B cell (primary cell): ENCODE results near the gene WDR11. TPM values are rescaled to one million over a fixed set of nuclear protein-coding genes. Genes with fewer than 3 reads are reported as not detected.

Experiments used
- ATAC-seq: fragments of 200-7000 bp; cut with Tn5 transposase; one replicate; pipeline ENCODE4 v1.10.0; 2021; ENCODE audit warnings: low read depth, mild to moderate bottlenecking, moderate number of reproducible peaks, moderate library complexity
- CTCF ChIA-PET: fragments of 350-600 bp; sonication (Branson Sonifier 250); formaldehyde crosslinking; loops from one replicate; lab custom pipeline; 2021; ENCODE audit warnings: antibody characterized with exemption, inconsistent platforms; lab: Charles Lee
- POLR2A ChIA-PET: fragments of 350-600 bp; sonication (Branson Sonifier 250); formaldehyde crosslinking; loops from one replicate; lab custom pipeline; 2021; ENCODE audit warnings: antibody characterized with exemption; lab: Charles Lee
- DNase-seq: peaks from one replicate; pipeline ENCODE4 v3.0.0; 2013
- H2AFZ ChIP-seq: 2 replicates; pipeline ENCODE4 v1.6.1; 2012; ENCODE audit warnings: mild to moderate bottlenecking, low read depth, low read length; ENCODE audit not compliant: insufficient read depth, poor library complexity, severe bottlenecking
- H3K27ac ChIP-seq, 2 donors: 1 replicate in 1 of 2; 2 replicates in 1 of 2; pipeline ENCODE4 v1.5.1; 2012 to 2013; ENCODE audit warnings: low read length in 2 of 2, mild to moderate bottlenecking in 2 of 2, moderate library complexity in 1 of 2
- H3K27me3 ChIP-seq, 4 experiments: fragments of 200-600 bp in 1 of 4; sonication (generic) in 1 of 4; replicated peaks in 1 of 4; 1 replicate in 2 of 4; 2 replicates in 2 of 4; pipeline versions ENCODE4 v1.6.1 to v1.7.0; 2013 to 2016; ENCODE audit warnings: low read length in 3 of 4, mild to moderate bottlenecking in 2 of 4, mixed read lengths in 1 of 4, moderate library complexity in 1 of 4; ENCODE audit not compliant: insufficient read depth in 4 of 4, control insufficient read depth in 3 of 4; ENCODE audit errors: control extremely low read depth in 1 of 4
- H3K36me3 ChIP-seq, 2 experiments: replicated peaks in 1 of 2; 1 replicate in 1 of 2; 2 replicates in 1 of 2; pipeline versions ENCODE4 v1.6.1 to v1.7.1; 2013; ENCODE audit warnings: low read length in 1 of 2; ENCODE audit not compliant: insufficient read depth in 2 of 2, control insufficient read depth in 1 of 2; ENCODE audit errors: control extremely low read depth in 1 of 2, extremely low read depth in 1 of 2
- H3K4me1 ChIP-seq, 2 donors: fragments of 200-600 bp in 1 of 2; sonication (generic) in 1 of 2; 1 replicate in 1 of 2; 2 replicates in 1 of 2; pipeline versions ENCODE4 v1.5.1 to v1.6.1; 2013 to 2017; ENCODE audit warnings: low read length in 2 of 2; ENCODE audit not compliant: control insufficient read depth in 2 of 2, insufficient read depth in 2 of 2
- H3K4me2 ChIP-seq: replicated peaks from 2 replicates; pipeline ENCODE3; 2012; ENCODE audit warnings: mild to moderate bottlenecking, low read depth, low read length; ENCODE audit not compliant: poor library complexity, severe bottlenecking
- H3K4me3 ChIP-seq, 5 experiments: fragments of 200-600 bp in 1 of 5; sonication (generic) in 1 of 5; 1 replicate in 3 of 5; 2 replicates in 2 of 5; pipeline versions ENCODE4 v1.5.1 to v1.7.0; 2011 to 2016; ENCODE audit warnings: low read length in 4 of 5, mild to moderate bottlenecking in 4 of 5, low read depth in 2 of 5, control low read depth in 1 of 5, moderate library complexity in 1 of 5; ENCODE audit not compliant: insufficient read depth in 1 of 5; ENCODE audit errors: control extremely low read depth in 1 of 5, extremely low read depth in 1 of 5
- H3K79me2 ChIP-seq: fragments of 200-600 bp; sonication (generic); one replicate; pipeline ENCODE4 v1.6.0; 2016; ENCODE audit warnings: low read length; ENCODE audit not compliant: control insufficient read depth, insufficient read depth
- H3K9ac ChIP-seq: fragments of 200-600 bp; sonication (generic); 2 replicates; pipeline ENCODE4 v1.6.1; 2017; ENCODE audit warnings: mild to moderate bottlenecking, low read length, moderate library complexity
- H3K9me3 ChIP-seq, 3 donors: one replicate each; pipeline versions ENCODE4 v1.6.1 to v1.7.1; 2013; ENCODE audit warnings: low read length in 2 of 3; ENCODE audit not compliant: control insufficient read depth in 2 of 3, insufficient read depth in 1 of 3; ENCODE audit errors: control extremely low read depth in 1 of 3
- H4K20me1 ChIP-seq: 2 replicates; pipeline ENCODE4 v1.6.0; 2012; ENCODE audit warnings: mild to moderate bottlenecking, low read length; ENCODE audit not compliant: insufficient read depth, control insufficient read depth, poor library complexity, severe bottlenecking
- H3K27ac Mint-ChIP-seq: one replicate; pipeline ENCODE4 v1.8.0; 2021; ENCODE audit warnings: mixed read lengths
- H3K27me3 Mint-ChIP-seq: one replicate; pipeline ENCODE4 v1.8.0; 2021; ENCODE audit warnings: mixed read lengths
- H3K4me1 Mint-ChIP-seq: one replicate; pipeline ENCODE4 v1.8.0; 2021; ENCODE audit warnings: mixed read lengths
- H3K4me3 Mint-ChIP-seq: one replicate; pipeline ENCODE4 v1.8.0; 2021; ENCODE audit warnings: mixed read lengths
- H3K9me3 Mint-ChIP-seq: one replicate; pipeline ENCODE4 v1.8.0; 2022; ENCODE audit warnings: mixed read lengths; ENCODE audit not compliant: insufficient read depth
- EZH2 ChIP-seq: IDR thresholded peaks from 2 replicates; pipeline ENCODE4 v1.6.1; 2012; ENCODE audit warnings: borderline replicate concordance, low read depth, mild to moderate bottlenecking, moderate library complexity, low read length; ENCODE audit not compliant: insufficient read depth, poor library complexity, severe bottlenecking
- WGBS: methylation state at CpG from one replicate; pipeline ENCODE4 v1.1.5; 2013; ENCODE audit warnings: missing lambda C conversion rate; ENCODE audit not compliant: insufficient coverage; 5-methylcytosine and 5-hydroxymethylcytosine counted together
- intact Hi-C: fragments of 100-400 bp; cut with micrococcal nuclease; formaldehyde crosslinking; loops from one replicate; pipeline ENCODE4 v1.10.0; 2022
- polyA plus RNA-seq: library from polyadenylated mRNA; depleted of rRNA; stranded (reverse); fragments of >200 nt; gene quantifications from 2 replicates; pipeline ENCODE4 v1.2.3, GENCODE V29; 2012
- total RNA-seq, 2 donors: library from RNA; stranded (reverse); fragments of 120-200 nt in 1 of 2; gene quantifications; 1 replicate in 1 of 2; 2 replicates in 1 of 2; pipeline versions ENCODE4 v1.2.3 to v1.2.4, GENCODE V29; 2013 to 2022
- TF ChIP-seq, protein P1 (sequence below): fragments of 200-600 bp; IDR thresholded peaks from one replicate; pipeline ENCODE4 v1.8.0; 2022; ENCODE audit warnings: antibody characterized with exemption, mild to moderate bottlenecking

The WDR11 gene
- total and polyA plus RNA-seq, 2 donors (not counting 1 experiment from before 2014, with no cell fraction given), result 94.4 to 230 TPM

GRCh38 chr10:120948889-120949608 is 97.9 kb downstream of the WDR11 start:
- Histone ChIP-seq H3K36me3 (no peaks in the 10 kb centered on the region), H4K20me1 (no peaks in the 10 kb centered on the region), H2AFZ (peak overlapping the region; percentile 76), H3K4me1 (peaks cover 12% of the 10 kb centered on the region in 2 donors), H3K27ac (no peak overlapping the region), H3K9me3 (peaks cover 0 to 20% (median 5%) of the 10 kb centered on the region in 3 donors), H3K9ac (peak overlapping the region; percentile 63), H3K27me3 (peaks cover 0 to 27% (median 12%) of the 10 kb centered on the region in 4 experiments), H3K79me2 (no peaks in the 10 kb centered on the region), H3K4me3 (peak overlapping the region in 4 of 5 experiments; percentile 31 to 54 (median 45)), H3K4me2 (peak overlapping the region; percentile 86)
- Mint-ChIP-seq H3K27ac (no peak overlapping the region), H3K4me1 (peaks cover 13% of the 10 kb centered on the region), H3K9me3 (no peaks in the 10 kb centered on the region), H3K27me3 (peaks cover 40% of the 10 kb centered on the region), H3K4me3 (peak overlapping the region; percentile 65)
- TF ChIP-seq, protein P1, sequence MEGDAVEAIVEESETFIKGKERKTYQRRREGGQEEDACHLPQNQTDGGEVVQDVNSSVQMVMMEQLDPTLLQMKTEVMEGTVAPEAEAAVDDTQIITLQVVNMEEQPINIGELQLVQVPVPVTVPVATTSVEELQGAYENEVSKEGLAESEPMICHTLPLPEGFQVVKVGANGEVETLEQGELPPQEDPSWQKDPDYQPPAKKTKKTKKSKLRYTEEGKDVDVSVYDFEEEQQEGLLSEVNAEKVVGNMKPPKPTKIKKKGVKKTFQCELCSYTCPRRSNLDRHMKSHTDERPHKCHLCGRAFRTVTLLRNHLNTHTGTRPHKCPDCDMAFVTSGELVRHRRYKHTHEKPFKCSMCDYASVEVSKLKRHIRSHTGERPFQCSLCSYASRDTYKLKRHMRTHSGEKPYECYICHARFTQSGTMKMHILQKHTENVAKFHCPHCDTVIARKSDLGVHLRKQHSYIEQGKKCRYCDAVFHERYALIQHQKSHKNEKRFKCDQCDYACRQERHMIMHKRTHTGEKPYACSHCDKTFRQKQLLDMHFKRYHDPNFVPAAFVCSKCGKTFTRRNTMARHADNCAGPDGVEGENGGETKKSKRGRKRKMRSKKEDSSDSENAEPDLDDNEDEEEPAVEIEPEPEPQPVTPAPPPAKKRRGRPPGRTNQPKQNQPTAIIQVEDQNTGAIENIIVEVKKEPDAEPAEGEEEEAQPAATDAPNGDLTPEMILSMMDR, result peak; percentile 75
- TF ChIP-seq EZH2, result no peak
- POLR2A ChIA-PET, result no interaction called here
- intact Hi-C loops, result no loop called here
- CTCF ChIA-PET, result interaction anchor here (1.0 to 1.2 kb wide), 3 partner anchors 9 to 934 kb away, joined by 3 to 8 read pairs (median 3); no protein-coding TSS in a partner anchor
- DNase-seq, result peak; percentile 62
- 8% methylated on average over 45 of the region's 47 CpGs for WGBS
- peak; percentile 66 for ATAC-seq

DNA sequence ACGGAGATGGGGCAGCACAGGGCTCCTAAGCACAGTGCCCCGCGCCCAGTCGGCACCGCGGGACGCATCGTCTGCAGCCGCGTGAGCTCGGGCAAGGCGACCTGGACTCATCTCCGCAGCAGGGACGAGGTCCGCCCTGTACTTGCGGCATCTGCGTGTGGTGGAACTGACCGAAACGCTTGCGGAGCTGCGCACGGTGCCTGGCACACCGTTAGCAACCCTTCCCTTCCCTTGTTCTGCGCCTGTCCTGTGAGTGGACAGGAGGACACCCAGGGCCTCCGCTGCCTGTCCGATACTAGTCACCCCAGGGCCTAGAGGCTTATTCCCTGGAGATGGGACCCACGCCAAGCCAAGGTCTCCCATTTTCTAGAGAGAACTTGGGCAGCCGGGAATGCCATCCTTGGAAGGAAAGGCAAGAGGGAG is 98.5 kb downstream of the WDR11 start:
- no peak overlapping the region for H3K27ac ChIP-seq
- TF ChIP-seq, protein P1, result no peak
- TF ChIP-seq EZH2, result no peak
- peak overlapping the region in 3 of 5 experiments; percentile 38 to 54 (median 52) for H3K4me3 ChIP-seq
- Mint-ChIP-seq H3K27me3 (peaks cover 40% of the 10 kb centered on the region), H3K4me1 (peaks cover 13% of the 10 kb centered on the region), H3K4me3 (peak overlapping the region; percentile 65), H3K9me3 (no peaks in the 10 kb centered on the region), H3K27ac (no peak overlapping the region)
- ChIA-PET POLR2A (no interaction called here), CTCF (interaction anchor here (1.0 to 1.2 kb wide), 2 partner anchors 10 to 933 kb away, joined by 3 to 8 read pairs; no protein-coding TSS in a partner anchor)
- H3K27me3 ChIP-seq, result peaks cover 0 to 27% (median 12%) of the 10 kb centered on the region in 4 experiments
- no peaks in the 10 kb centered on the region for H4K20me1 ChIP-seq
- H3K9me3 ChIP-seq, result peaks cover 0 to 20% (median 5%) of the 10 kb centered on the region in 3 donors
- ATAC-seq, result no peak
- 14% methylated on average over 28 of the region's 28 CpGs for WGBS
- intact Hi-C loops, result no loop called here
- peak; percentile 20 for DNase-seq
- no peaks in the 10 kb centered on the region for H3K79me2 ChIP-seq
- peak overlapping the region; percentile 76 for H2AFZ ChIP-seq
- no peaks in the 10 kb centered on the region for H3K36me3 ChIP-seq
- peak overlapping the region; percentile 63 for H3K9ac ChIP-seq
- H3K4me2 ChIP-seq, result peak overlapping the region; percentile 86
- H3K4me1 ChIP-seq, result peaks cover 12% of the 10 kb centered on the region in 2 donors
